Measurements from ENCODE around the gene KCND2. TPM values are rescaled to one million over a fixed set of nuclear protein-coding genes. Genes with fewer than 3 reads are reported as not detected.

KCND2 gene
- total RNA-seq, 1 donor from 2014 or later, result 0.38 TPM

GRCh38 chr7:120272261-120272660 lies 714 bp upstream of the KCND2 start:
- ATAC-seq (peak; percentile 59 to 67), DNase-seq (no peak)
- Histone ChIP-seq H3K36me3 (no peaks in the 10 kb centered on the region), H3K4me1 (peaks cover 8% of the 10 kb centered on the region), H3K9me3 (no peaks in the 10 kb centered on the region), H3K4me3 (peak overlapping the region; percentile 50), H3K27ac (no peak overlapping the region), H3K27me3 (ENCODE audit: low read depth) (peaks cover 8% of the 10 kb centered on the region)
- intact Hi-C loops (cut with DNase I), result no loop called here
- TF ChIP-seq, protein P1, sequence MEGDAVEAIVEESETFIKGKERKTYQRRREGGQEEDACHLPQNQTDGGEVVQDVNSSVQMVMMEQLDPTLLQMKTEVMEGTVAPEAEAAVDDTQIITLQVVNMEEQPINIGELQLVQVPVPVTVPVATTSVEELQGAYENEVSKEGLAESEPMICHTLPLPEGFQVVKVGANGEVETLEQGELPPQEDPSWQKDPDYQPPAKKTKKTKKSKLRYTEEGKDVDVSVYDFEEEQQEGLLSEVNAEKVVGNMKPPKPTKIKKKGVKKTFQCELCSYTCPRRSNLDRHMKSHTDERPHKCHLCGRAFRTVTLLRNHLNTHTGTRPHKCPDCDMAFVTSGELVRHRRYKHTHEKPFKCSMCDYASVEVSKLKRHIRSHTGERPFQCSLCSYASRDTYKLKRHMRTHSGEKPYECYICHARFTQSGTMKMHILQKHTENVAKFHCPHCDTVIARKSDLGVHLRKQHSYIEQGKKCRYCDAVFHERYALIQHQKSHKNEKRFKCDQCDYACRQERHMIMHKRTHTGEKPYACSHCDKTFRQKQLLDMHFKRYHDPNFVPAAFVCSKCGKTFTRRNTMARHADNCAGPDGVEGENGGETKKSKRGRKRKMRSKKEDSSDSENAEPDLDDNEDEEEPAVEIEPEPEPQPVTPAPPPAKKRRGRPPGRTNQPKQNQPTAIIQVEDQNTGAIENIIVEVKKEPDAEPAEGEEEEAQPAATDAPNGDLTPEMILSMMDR (IDR thresholded peaks at IDR 0.05), result peak; percentile 49

DNA sequence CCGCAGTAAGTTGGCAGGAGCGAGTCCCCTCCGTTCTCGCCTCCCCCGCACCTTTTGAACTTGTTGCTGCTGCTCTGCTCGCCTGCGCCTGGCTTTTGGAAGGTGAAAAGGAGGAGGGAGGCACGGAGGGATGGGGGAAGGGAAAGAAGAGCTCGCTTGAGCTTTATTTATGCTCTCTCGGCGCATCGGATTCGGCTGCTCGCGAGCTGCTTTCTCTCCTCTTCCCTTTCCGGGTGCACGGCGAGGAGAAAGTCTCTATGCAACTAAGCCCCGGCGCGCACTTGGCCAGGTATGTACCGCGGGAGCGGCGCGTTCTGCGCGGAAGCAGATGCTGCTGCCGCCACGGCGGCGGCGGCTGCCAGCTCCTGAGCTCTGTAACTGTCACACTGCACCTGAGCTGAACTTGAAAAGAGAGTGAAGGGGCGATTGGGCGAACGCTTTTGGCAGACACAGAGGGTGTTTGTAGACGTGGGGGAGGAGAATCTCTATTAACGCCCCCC lies 551 bp downstream of the KCND2 start:
- peak in 1 of 2 donors; percentile 28 for ATAC-seq
- H3K36me3 ChIP-seq, result no peaks in the 10 kb centered on the region
- peak; percentile 49 for DNase-seq
- TF ChIP-seq, protein P1 (IDR thresholded peaks at IDR 0.05), result no peak
- peak overlapping the region; percentile 50 for H3K4me3 ChIP-seq
- peaks cover 8% of the 10 kb centered on the region for H3K4me1 ChIP-seq
- intact Hi-C loops (cut with DNase I), result no loop called here
- H3K27me3 ChIP-seq (ENCODE audit: low read depth), result peaks cover 8% of the 10 kb centered on the region
- no peaks in the 10 kb centered on the region for H3K9me3 ChIP-seq
- no peak overlapping the region for H3K27ac ChIP-seq

DNA sequence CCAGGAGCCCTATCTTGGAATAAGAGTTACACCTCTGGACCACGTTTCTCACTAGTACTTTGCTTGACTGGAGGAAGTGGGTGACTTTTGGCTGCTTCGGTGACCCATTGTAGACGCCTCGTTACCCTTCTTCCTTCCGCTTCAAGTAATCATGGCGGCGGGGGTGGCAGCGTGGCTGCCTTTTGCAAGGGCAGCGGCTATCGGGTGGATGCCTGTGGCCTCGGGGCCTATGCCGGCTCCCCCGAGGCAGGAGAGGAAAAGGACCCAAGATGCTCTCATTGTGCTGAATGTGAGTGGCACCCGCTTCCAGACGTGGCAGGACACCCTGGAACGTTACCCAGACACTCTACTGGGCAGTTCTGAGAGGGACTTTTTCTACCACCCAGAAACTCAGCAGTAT lies 1.5 kb downstream of the KCND2 start:
- peaks cover 8% of the 10 kb centered on the region for H3K4me1 ChIP-seq
- no peaks in the 10 kb centered on the region for H3K36me3 ChIP-seq
- TF ChIP-seq, protein P1 (IDR thresholded peaks at IDR 0.05), result no peak
- H3K27ac ChIP-seq, result no peak overlapping the region
- peaks cover 8% of the 10 kb centered on the region for H3K27me3 ChIP-seq (ENCODE audit: low read depth)
- no peaks in the 10 kb centered on the region for H3K9me3 ChIP-seq
- intact Hi-C loops (cut with DNase I), result no loop called here
- DNase-seq (no peak), ATAC-seq (no peak)
- no peak overlapping the region for H3K4me3 ChIP-seq

DNA sequence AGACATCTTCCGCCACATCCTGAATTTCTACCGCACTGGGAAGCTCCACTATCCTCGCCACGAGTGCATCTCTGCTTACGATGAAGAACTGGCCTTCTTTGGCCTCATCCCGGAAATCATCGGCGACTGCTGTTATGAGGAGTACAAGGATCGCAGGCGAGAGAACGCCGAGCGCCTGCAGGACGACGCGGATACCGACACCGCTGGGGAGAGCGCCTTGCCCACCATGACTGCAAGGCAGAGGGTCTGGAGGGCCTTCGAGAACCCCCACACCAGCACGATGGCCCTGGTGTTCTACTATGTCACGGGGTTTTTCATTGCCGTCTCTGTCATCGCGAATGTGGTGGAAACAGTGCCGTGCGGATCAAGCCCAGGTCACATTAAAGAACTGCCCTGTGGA lies 1.9 kb downstream of the KCND2 start:
- TF ChIP-seq, protein P1 (IDR thresholded peaks at IDR 0.05), result no peak
- Histone ChIP-seq H3K9me3 (no peaks in the 10 kb centered on the region), H3K27ac (no peak overlapping the region), H3K27me3 (ENCODE audit: low read depth) (peaks cover 8% of the 10 kb centered on the region), H3K4me3 (no peak overlapping the region), H3K4me1 (peaks cover 8% of the 10 kb centered on the region), H3K36me3 (no peaks in the 10 kb centered on the region)
- intact Hi-C loops (cut with DNase I), result no loop called here
- DNase-seq (peak; percentile 39), ATAC-seq (peak in 1 of 2 donors; percentile 27)

DNA sequence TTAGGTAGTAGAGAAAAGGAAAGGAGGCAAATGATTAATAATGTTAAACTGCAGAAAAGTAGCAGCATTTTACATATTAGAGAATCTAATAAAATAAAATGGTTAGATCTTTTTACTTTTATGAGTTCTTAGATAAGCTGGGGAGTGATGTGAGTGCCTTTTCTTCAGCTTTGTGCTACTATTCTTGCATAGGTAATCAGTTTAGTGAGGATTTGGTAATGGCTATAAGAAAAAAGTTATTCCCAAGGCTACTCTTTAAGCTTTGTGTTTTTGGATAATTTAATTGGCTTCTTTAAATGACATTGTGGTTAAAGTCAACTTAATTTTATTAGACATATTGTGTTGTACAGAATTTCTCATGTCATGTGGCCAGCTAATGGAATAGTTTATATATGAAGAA lies 3.7 kb downstream of the KCND2 start:
- H3K4me3 ChIP-seq, result no peak overlapping the region
- H3K27ac ChIP-seq, result no peak overlapping the region
- no peak for ATAC-seq
- TF ChIP-seq, protein P1 (IDR thresholded peaks at IDR 0.05), result no peak
- no peaks in the 10 kb centered on the region for H3K9me3 ChIP-seq
- intact Hi-C loops (cut with DNase I), result no loop called here
- no peak for DNase-seq
- peaks cover 8% of the 10 kb centered on the region for H3K4me1 ChIP-seq
- H3K27me3 ChIP-seq (ENCODE audit: low read depth), result peaks cover 4% of the 10 kb centered on the region
- H3K36me3 ChIP-seq, result no peaks in the 10 kb centered on the region
